Stimulated activated CD4-positive, alpha-beta T cell treated with anti-CD3 and anti-CD28 coated beads, TNF-alpha, amount 100 ng/mL, for 4 hours (primary cell): ENCODE results near the gene EGFL6.
"Not testable (repeated sequence)": the region's sequence is repeated elsewhere in the genome, so short reads cannot be mapped to it uniquely, and the experiment has no call there.

ENCODE experiments used
- DNase-seq, 3 experiments: peaks; one replicate each; pipeline ENCODE4 v3.0.0-alpha.2; 2020; ENCODE audit warnings: low read depth in 3 of 3

Gene EGFL6

GRCh38 chrX:13652850-13653693 is 83.7 kb downstream of the EGFL6 start, which contains the start of gene TCEANC:
TCEANC (plus strand) TSS chrX:13653141; CDS start chrX:13662509, 9,368 bp downstream.
- DNase-seq: peak; percentile 70 to 86 (median 83)

GRCh38 chrX:13654116-13654515 is 84.7 kb downstream of the EGFL6 start:
- no peak for DNase-seq

- DNase-seq: no peak
Measured at GRCh38 chrX:13655674-13656073, 86.3 kb downstream of the EGFL6 start.

GRCh38 chrX:13658602-13659001 is 89.2 kb downstream of the EGFL6 start:
- no peak for DNase-seq

GRCh38 chrX:13659063-13659462 is 89.7 kb downstream of the EGFL6 start:
- no peak for DNase-seq

GRCh38 chrX:13661735-13662288 is 92.4 kb downstream of the EGFL6 start:
- no peak for DNase-seq

GRCh38 chrX:13662355-13662791 is 93.0 kb downstream of the EGFL6 start:
- no peak for DNase-seq

- no peak for DNase-seq
Measured at GRCh38 chrX:13664020-13664419, 94.6 kb downstream of the EGFL6 start.

- no peak for DNase-seq
Measured at GRCh38 chrX:13666836-13667235, 97.4 kb downstream of the EGFL6 start.

- DNase-seq: no peak
Measured at GRCh38 chrX:13667919-13668318, 98.5 kb downstream of the EGFL6 start.

- peak in 2 of 3 experiments; percentile 18 to 29 for DNase-seq
Measured at GRCh38 chrX:13669246-13669737, 99.9 kb downstream of the EGFL6 start.

GRCh38 chrX:13669755-13670154 is 100.4 kb downstream of the EGFL6 start:
- DNase-seq: not testable (repeated sequence)

- no peak for DNase-seq
Measured at GRCh38 chrX:13670197-13670596, 100.8 kb downstream of the EGFL6 start.

- no peak for DNase-seq
Measured at GRCh38 chrX:13673016-13673415, 103.6 kb downstream of the EGFL6 start.

- DNase-seq: no peak
Measured at GRCh38 chrX:13676885-13677284, 107.5 kb downstream of the EGFL6 start.

GRCh38 chrX:13679700-13680099 is 110.3 kb downstream of the EGFL6 start:
- DNase-seq: not testable (repeated sequence)

- no peak for DNase-seq
Measured at GRCh38 chrX:13681595-13681994, 112.2 kb downstream of the EGFL6 start.
